ENCODE results near the gene TRIP6.

Gene TRIP6

GRCh38 chr7:100829150-100829716, 38.0 kb upstream of the TRIP6 start:
- no peak overlapping the region for H3K27ac ChIP-seq
- no peak for TF ChIP-seq CTCF (conservative IDR thresholded peaks at IDR 0.05)

GRCh38 chr7:100830396-100830795, 36.8 kb upstream of the TRIP6 start:
- H3K27ac ChIP-seq, result no peak overlapping the region
- TF ChIP-seq CTCF (conservative IDR thresholded peaks at IDR 0.05), result no peak

GRCh38 chr7:100832281-100832633, 34.9 kb upstream of the TRIP6 start:
- H3K27ac ChIP-seq, result no peak overlapping the region
- TF ChIP-seq CTCF (conservative IDR thresholded peaks at IDR 0.05), result no peak

GRCh38 chr7:100835903-100836811, 31.0 kb upstream of the TRIP6 start:
- peak overlapping the region; percentile 63; the same call in 1 of the 2 replicates for H3K27ac ChIP-seq
- TF ChIP-seq CTCF (conservative IDR thresholded peaks at IDR 0.05), result no peak

GRCh38 chr7:100836812-100837098, 30.4 kb upstream of the TRIP6 start:
- TF ChIP-seq CTCF (conservative IDR thresholded peaks at IDR 0.05), result no peak
- peak overlapping the region; percentile 63 for H3K27ac ChIP-seq

GRCh38 chr7:100837099-100837836, 29.9 kb upstream of the TRIP6 start:
- H3K27ac ChIP-seq, result peak overlapping the region; percentile 63
- TF ChIP-seq CTCF (conservative IDR thresholded peaks at IDR 0.05), result no peak

- no peak for TF ChIP-seq CTCF (conservative IDR thresholded peaks at IDR 0.05)
- no peak overlapping the region for H3K27ac ChIP-seq
Measured at GRCh38 chr7:100839361-100839760, 27.8 kb upstream of the TRIP6 start.

All from VCaP (cell line).